HepG2 (cell line): ENCODE data around the gene OVCH2. TPM values are rescaled to one million over a fixed set of nuclear protein-coding genes. Genes with fewer than 3 reads are reported as not detected.

Source experiments
- ATAC-seq: fragments of 200-7000 bp; cut with Tn5 transposase; 3 replicates; pipeline ENCODE4 v1.9.1; 2020; ENCODE audit warnings: mild to moderate bottlenecking, moderate library complexity
- BruUV-seq: library from RNA; stranded (reverse); fragments of 400-500 nt; replicated peaks from 2 replicates; lab custom pipeline; 2021; lab: Mats Ljungman, UMichigan
- CTCF ChIA-PET: fragments of 300-600 bp; formaldehyde crosslinking; extraction: SDS; loops from one replicate; lab custom pipeline; 2021; ENCODE audit warnings: low total read pairs, inconsistent platforms, low intra/inter-chr PET ratio; lab: Yijun Ruan, JAX
- POLR2A ChIA-PET: fragments of 350-600 bp; sonication (Branson Sonifier 250); formaldehyde crosslinking; loops from one replicate; lab custom pipeline; 2020; ENCODE audit warnings: antibody characterized with exemption, inconsistent platforms; lab: Yijun Ruan, JAX
- DNase-seq: peaks from one replicate; pipeline ENCODE4 v3.0.0-alpha.2; 2015; ENCODE audit warnings: low spot score
- FAIRE-seq: peaks from 3 replicates; lab custom pipeline; 2011; peaks lifted over from hg19 to GRCh38; lab: Jason Lieb, UNC
- H2AFZ ChIP-seq: one replicate; pipeline ENCODE4 v1.6.1; 2011; ENCODE audit warnings: low read length, inconsistent platforms
- H3K27ac ChIP-seq: fragments of 300-600 bp; 3 replicates; pipeline ENCODE4 v1.8.0; 2011; ENCODE audit warnings: mixed run types, mild to moderate bottlenecking, mixed read lengths, low read length, inconsistent platforms; ENCODE audit not compliant: insufficient read depth; ENCODE audit errors: extremely low read length
- H3K27me3 ChIP-seq, 2 experiments: fragments of 200-600 bp in 1 of 2; 2 replicates in 1 of 2; 3 replicates in 1 of 2; pipeline versions ENCODE4 v1.6.0 to v1.8.0; 2011; ENCODE audit warnings: low read length in 2 of 2, mild to moderate bottlenecking in 2 of 2, moderate library complexity in 2 of 2, inconsistent platforms in 1 of 2; ENCODE audit not compliant: insufficient read depth in 2 of 2, control insufficient read depth in 1 of 2
- H3K36me3 ChIP-seq, 2 experiments: fragments of 200-600 bp in 1 of 2; replicated peaks in 1 of 2; 2 replicates in 1 of 2; 3 replicates in 1 of 2; pipeline versions ENCODE4 v1.5.1 to v1.8.0; 2011; ENCODE audit warnings: low read length in 2 of 2, inconsistent platforms in 1 of 2; ENCODE audit not compliant: insufficient read depth in 2 of 2, control insufficient read depth in 1 of 2
- H3K4me1 ChIP-seq: 2 replicates; pipeline ENCODE4 v1.5.1; 2012; ENCODE audit warnings: low read length, inconsistent platforms; ENCODE audit not compliant: insufficient read depth
- H3K4me2 ChIP-seq: 2 replicates; pipeline ENCODE4 v1.6.0; 2011; ENCODE audit warnings: low read depth, low read length, inconsistent platforms
- H3K4me3 ChIP-seq, 3 experiments: fragments of 200-600 bp in 1 of 3; sonication (generic), shearing (Covaris generic) in 1 of 3; replicated peaks in 1 of 3; 2 replicates each; pipeline ENCODE4 v1.5.1; 2011 to 2016; ENCODE audit warnings: low read length in 3 of 3, inconsistent platforms in 2 of 3, low read depth in 2 of 3, mild to moderate bottlenecking in 2 of 3, control low read depth in 1 of 3, mixed read lengths in 1 of 3; ENCODE audit not compliant: insufficient read depth in 1 of 3
- H3K79me2 ChIP-seq: one replicate; pipeline ENCODE4 v1.6.1; 2011; ENCODE audit warnings: low read length, inconsistent platforms; ENCODE audit not compliant: insufficient read depth
- H3K9ac ChIP-seq: 2 replicates; pipeline ENCODE4 v1.6.0; 2011; ENCODE audit warnings: mild to moderate bottlenecking, low read depth, low read length, inconsistent platforms; ENCODE audit not compliant: insufficient read depth
- H3K9me3 ChIP-seq: 2 replicates; pipeline ENCODE4 v1.5.1; 2012; ENCODE audit warnings: mild to moderate bottlenecking, low read length
- H4K20me1 ChIP-seq: 2 replicates; pipeline ENCODE4 v1.6.0; 2011; ENCODE audit warnings: inconsistent platforms, mild to moderate bottlenecking, low read length, moderate library complexity; ENCODE audit not compliant: insufficient read depth
- CENPT ChIP-seq: sonication (generic); formaldehyde crosslinking; IDR thresholded peaks from 2 replicates; pipeline ENCODE4 v1.8.0; 2022; ENCODE audit warnings: low read depth, mild to moderate bottlenecking, moderate library complexity, missing genetic modification reagents
- MBD4 ChIP-seq: IDR thresholded peaks from 2 replicates; pipeline ENCODE4 v1.6.1; 2012; ENCODE audit warnings: low read length, inconsistent platforms, borderline replicate concordance
- ZC3H13 ChIP-seq: sonication (generic); formaldehyde crosslinking; IDR thresholded peaks from 2 replicates; pipeline ENCODE4 v1.8.1; 2023; ENCODE audit warnings: mild to moderate bottlenecking, missing genetic modification reagents, moderate library complexity
- ZNF224 ChIP-seq: sonication (generic); formaldehyde crosslinking; IDR thresholded peaks from 2 replicates; pipeline ENCODE4 v1.5.0; 2020; ENCODE audit warnings: mild to moderate bottlenecking, missing genetic modification reagents
- ZNF607 ChIP-seq: sonication (generic); formaldehyde crosslinking; IDR thresholded peaks from 2 replicates; pipeline ENCODE4 v1.5.1; 2020; ENCODE audit warnings: missing genetic modification reagents, mild to moderate bottlenecking, borderline replicate concordance
- ZNF703 ChIP-seq: sonication (generic); formaldehyde crosslinking; IDR thresholded peaks from 2 replicates; pipeline ENCODE4 v1.5.1; 2020; ENCODE audit warnings: missing genetic modification reagents, mild to moderate bottlenecking, moderate library complexity, borderline replicate concordance
- WGBS: methylation state at CpG from one replicate; pipeline ENCODE4 v1.1.6; 2017; ENCODE audit warnings: low lambda C conversion rate; 5-methylcytosine and 5-hydroxymethylcytosine counted together
- in situ Hi-C: cut with HindIII; loops from 2 replicates; pipeline ENCODE4 v1.10.0; 2017; ENCODE audit warnings: low pct_unique_long_range_greater_than_20kb; ENCODE audit not compliant: extremely low pct_ligation_motif_present
- intact Hi-C: fragments of 100-400 bp; cut with micrococcal nuclease; formaldehyde crosslinking; loops from one replicate; pipeline ENCODE4 v1.10.0; 2022; ENCODE audit not compliant: unreplicated experiment
- polyA plus RNA-seq, 8 experiments: library from polyadenylated mRNA; depleted of rRNA in 3 of 8; stranded (reverse) in 7 of 8; unstranded in 1 of 8; fragments of >200 nt; fragmentation: Illumina TruSeq in 4 of 8; extraction: Trizol in 4 of 8; gene quantifications; 2 replicates each; pipeline versions ENCODE4 v1.2.1 to v1.2.3, GENCODE V29; 2011 to 2016; ENCODE audit warnings: low read depth in 4 of 8, missing spikeins in 1 of 8, mixed read lengths in 1 of 8; ENCODE audit not compliant: insufficient read depth in 1 of 8
- total RNA-seq, 5 experiments: library from RNA; depleted of rRNA; stranded (reverse); fragments of >200 nt; fragmentation: Illumina TruSeq; extraction: Trizol; gene quantifications; 2 replicates each; pipeline ENCODE4 v1.2.3, GENCODE V29; 2016; ENCODE audit warnings: low read depth in 1 of 5
- TF ChIP-seq, protein P1 (sequence below): IDR thresholded peaks from 2 replicates; pipeline ENCODE4 v1.6.1; 2016; ENCODE audit warnings: low read depth, control low read depth
- TF ChIP-seq, protein P2 (sequence below): sonication (generic); formaldehyde crosslinking; IDR thresholded peaks from 2 replicates; pipeline ENCODE4 v1.4.0; 2020; ENCODE audit warnings: missing genetic modification reagents
- TF ChIP-seq, protein P3 (sequence below): sonication (generic); formaldehyde crosslinking; IDR thresholded peaks from 2 replicates; pipeline ENCODE4; 2020; ENCODE audit warnings: missing genetic modification reagents, mild to moderate bottlenecking, borderline replicate concordance

The OVCH2 gene
- total and polyA plus RNA-seq, 2 of the 13 experiments (the other 11 are each of a cell fraction or from before 2014, with no cell fraction given), result not detected

DNA sequence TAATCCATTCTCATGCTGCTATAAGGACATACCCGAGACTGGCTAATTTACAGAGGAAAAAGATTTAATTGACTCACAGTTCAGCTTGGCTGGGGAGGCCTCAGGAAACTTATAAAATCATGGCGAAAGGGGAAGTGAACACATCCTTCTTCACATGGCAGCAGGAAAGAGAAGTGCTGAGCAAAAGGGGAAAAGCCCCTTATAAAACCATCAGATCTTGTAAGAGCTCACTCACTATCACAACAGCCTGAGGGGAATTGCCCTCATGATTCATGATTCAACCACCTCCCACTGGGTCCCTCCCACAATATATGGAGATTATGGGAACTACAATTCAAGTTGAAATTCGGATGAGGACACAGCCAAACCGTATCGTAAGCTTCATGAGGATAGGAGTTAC is 29.2 kb downstream of the OVCH2 start (continued):
- TF ChIP-seq, protein P1, sequence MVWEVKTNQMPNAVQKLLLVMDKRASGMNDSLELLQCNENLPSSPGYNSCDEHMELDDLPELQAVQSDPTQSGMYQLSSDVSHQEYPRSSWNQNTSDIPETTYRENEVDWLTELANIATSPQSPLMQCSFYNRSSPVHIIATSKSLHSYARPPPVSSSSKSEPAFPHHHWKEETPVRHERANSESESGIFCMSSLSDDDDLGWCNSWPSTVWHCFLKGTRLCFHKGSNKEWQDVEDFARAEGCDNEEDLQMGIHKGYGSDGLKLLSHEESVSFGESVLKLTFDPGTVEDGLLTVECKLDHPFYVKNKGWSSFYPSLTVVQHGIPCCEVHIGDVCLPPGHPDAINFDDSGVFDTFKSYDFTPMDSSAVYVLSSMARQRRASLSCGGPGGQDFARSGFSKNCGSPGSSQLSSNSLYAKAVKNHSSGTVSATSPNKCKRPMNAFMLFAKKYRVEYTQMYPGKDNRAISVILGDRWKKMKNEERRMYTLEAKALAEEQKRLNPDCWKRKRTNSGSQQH (CRISPR knock-in tag), result no peak
- TF ChIP-seq, protein P2, sequence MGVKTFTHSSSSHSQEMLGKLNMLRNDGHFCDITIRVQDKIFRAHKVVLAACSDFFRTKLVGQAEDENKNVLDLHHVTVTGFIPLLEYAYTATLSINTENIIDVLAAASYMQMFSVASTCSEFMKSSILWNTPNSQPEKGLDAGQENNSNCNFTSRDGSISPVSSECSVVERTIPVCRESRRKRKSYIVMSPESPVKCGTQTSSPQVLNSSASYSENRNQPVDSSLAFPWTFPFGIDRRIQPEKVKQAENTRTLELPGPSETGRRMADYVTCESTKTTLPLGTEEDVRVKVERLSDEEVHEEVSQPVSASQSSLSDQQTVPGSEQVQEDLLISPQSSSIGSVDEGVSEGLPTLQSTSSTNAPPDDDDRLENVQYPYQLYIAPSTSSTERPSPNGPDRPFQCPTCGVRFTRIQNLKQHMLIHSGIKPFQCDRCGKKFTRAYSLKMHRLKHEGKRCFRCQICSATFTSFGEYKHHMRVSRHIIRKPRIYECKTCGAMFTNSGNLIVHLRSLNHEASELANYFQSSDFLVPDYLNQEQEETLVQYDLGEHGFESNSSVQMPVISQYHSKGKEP (CRISPR knock-in tag), result no peak
- TF ChIP-seq, all 625 proteins: peak for 0

DNA sequence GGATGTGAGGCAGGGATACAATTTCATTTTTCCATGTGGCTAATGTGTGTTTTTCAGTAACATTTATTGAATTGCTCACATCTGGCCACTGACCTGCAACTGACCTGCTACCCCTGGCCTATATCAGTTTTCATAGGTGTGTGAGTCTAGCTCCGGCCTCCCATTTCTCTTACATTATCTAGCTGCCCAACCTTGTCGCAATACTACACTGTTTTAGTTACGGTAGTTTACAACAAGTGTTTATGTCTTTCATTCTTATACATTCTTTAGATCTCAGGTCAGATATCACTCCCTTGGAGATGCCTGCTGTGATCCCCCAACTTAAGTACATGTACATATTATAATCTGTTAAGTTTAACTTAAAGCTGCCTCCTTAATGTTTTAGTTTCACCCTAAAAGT is 30.6 kb downstream of the OVCH2 start:
- Histone ChIP-seq H4K20me1 (no peaks in the 10 kb centered on the region), H3K9me3 (no peaks in the 10 kb centered on the region), H3K36me3 (no peaks in the 10 kb centered on the region)
- intact Hi-C loops (no loop called here), in situ Hi-C loops (loop anchor here (25.0 kb wide), 1 partner anchor 313 kb away; no protein-coding TSS in a partner anchor)
- POLR2A ChIA-PET, result no interaction called here
- no peak for FAIRE-seq
- TF ChIP-seq CENPT (CRISPR knock-in tag) (no peak), MBD4 (no peak), ZNF607 (CRISPR knock-in tag) (no peak), ZC3H13 (CRISPR knock-in tag) (no peak), ZNF703 (CRISPR knock-in tag) (no peak), ZNF224 (CRISPR knock-in tag) (no peak)
- TF ChIP-seq, protein P3, sequence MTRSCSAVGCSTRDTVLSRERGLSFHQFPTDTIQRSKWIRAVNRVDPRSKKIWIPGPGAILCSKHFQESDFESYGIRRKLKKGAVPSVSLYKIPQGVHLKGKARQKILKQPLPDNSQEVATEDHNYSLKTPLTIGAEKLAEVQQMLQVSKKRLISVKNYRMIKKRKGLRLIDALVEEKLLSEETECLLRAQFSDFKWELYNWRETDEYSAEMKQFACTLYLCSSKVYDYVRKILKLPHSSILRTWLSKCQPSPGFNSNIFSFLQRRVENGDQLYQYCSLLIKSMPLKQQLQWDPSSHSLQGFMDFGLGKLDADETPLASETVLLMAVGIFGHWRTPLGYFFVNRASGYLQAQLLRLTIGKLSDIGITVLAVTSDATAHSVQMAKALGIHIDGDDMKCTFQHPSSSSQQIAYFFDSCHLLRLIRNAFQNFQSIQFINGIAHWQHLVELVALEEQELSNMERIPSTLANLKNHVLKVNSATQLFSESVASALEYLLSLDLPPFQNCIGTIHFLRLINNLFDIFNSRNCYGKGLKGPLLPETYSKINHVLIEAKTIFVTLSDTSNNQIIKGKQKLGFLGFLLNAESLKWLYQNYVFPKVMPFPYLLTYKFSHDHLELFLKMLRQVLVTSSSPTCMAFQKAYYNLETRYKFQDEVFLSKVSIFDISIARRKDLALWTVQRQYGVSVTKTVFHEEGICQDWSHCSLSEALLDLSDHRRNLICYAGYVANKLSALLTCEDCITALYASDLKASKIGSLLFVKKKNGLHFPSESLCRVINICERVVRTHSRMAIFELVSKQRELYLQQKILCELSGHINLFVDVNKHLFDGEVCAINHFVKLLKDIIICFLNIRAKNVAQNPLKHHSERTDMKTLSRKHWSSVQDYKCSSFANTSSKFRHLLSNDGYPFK (CRISPR knock-in tag), result no peak
- TF ChIP-seq, all 625 proteins: peak for 0
- CTCF ChIA-PET, result no interaction called here
- no peak overlapping the region for H3K4me2 ChIP-seq
- BruUV-seq, result no TSS peak
- ATAC-seq, result no peak
- WGBS, result 52% methylated on average over 3 of the region's 3 CpGs
- H3K4me1 ChIP-seq, result peaks cover 22% of the 10 kb centered on the region
- no peak overlapping the region for H3K4me3 ChIP-seq
- H2AFZ ChIP-seq, result no peak overlapping the region
- H3K9ac ChIP-seq, result no peak overlapping the region
- DNase-seq, result no peak
- H3K27me3 ChIP-seq, result peaks cover 3 to 19% of the 10 kb centered on the region in 2 experiments; a peak in 4 of 5 replicates
- H3K27ac ChIP-seq, result no peak overlapping the region
- no peaks in the 10 kb centered on the region for H3K79me2 ChIP-seq
